Fibroblast of pulmonary artery (primary cell): ENCODE results near the gene RPN2.
A peak's percentile ranks its signal among the peaks of the same experiment; 100 is the strongest.

Source experiments
- DNase-seq: peaks from one replicate; pipeline ENCODE4 v3.0.0-alpha.2; 2010; ENCODE audit warnings: low read depth
- H3K4me3 ChIP-seq: replicated peaks from 2 replicates; pipeline ENCODE4 v1.5.1; 2011; ENCODE audit warnings: low read depth, mild to moderate bottlenecking, control low read depth, low read length, moderate library complexity
- TF ChIP-seq, protein P1 (sequence below): IDR thresholded peaks from 2 replicates; pipeline ENCODE4 v1.5.1; 2011; ENCODE audit warnings: mild to moderate bottlenecking, control low read depth, low read length, inconsistent platforms; ENCODE audit errors: missing control alignments

Gene RPN2

DNA sequence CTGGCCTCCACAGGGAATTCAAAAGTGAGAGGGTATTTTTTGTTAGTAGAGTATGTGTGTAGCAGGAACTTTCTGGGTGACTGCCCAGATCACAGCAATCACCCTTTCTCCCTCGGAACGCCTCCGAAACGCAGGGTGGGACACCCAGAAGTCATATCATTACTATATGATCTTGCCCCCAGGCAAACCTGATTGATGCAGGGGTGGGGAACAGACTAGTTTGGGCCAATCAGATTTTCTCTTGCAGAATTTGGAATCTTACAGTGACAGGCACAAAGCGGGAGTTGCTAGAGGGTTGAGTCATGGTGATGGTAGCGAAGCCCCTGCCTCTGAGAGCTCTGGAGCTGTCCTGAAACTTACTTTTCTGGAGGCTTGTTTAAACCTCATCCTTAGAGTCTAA is 16.5 kb upstream of the RPN2 start:
- no peak for DNase-seq
- H3K4me3 ChIP-seq = no peak overlapping the region

DNA sequence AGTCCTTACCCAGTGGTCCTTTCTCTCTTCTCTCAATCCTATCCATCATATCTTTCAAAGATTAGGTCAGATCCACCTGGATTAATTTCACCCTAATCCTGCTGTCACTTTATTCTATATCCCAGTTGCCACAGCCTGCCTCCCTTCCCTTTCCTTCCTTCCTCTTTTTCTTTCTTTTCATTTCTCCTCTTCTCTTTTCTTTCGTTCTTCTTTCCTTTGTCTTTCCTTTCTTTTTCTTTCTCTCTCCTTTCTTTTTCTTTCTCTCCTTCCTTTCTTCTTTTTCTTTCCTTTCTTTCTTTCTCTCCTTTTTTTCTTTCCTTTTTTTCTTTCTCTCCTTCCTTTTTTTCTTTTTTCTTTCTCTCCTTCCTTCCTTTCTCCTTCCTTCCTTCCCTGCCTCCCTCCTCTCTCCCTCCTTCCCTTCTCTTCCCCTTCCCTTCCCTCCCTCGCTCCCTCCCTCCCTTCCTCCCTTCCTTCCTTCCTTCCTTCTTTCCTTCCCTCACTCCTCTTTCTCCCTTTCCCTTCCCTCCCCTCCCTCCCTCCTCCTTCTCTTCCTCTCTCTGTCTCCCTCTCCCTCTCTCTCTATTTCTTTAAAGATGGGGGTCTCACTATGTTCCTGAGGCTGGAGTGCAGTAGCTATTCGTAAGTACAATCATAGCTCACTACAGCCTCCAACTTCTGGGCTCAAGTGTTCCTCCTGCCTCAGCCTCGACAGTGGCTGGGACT is 15.1 kb upstream of the RPN2 start:
- no peak for DNase-seq
- TF ChIP-seq, protein P1, sequence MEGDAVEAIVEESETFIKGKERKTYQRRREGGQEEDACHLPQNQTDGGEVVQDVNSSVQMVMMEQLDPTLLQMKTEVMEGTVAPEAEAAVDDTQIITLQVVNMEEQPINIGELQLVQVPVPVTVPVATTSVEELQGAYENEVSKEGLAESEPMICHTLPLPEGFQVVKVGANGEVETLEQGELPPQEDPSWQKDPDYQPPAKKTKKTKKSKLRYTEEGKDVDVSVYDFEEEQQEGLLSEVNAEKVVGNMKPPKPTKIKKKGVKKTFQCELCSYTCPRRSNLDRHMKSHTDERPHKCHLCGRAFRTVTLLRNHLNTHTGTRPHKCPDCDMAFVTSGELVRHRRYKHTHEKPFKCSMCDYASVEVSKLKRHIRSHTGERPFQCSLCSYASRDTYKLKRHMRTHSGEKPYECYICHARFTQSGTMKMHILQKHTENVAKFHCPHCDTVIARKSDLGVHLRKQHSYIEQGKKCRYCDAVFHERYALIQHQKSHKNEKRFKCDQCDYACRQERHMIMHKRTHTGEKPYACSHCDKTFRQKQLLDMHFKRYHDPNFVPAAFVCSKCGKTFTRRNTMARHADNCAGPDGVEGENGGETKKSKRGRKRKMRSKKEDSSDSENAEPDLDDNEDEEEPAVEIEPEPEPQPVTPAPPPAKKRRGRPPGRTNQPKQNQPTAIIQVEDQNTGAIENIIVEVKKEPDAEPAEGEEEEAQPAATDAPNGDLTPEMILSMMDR = no peak
- H3K4me3 ChIP-seq = no peak overlapping the region

More for the DNA sequence above, 16.5 kb upstream of the RPN2 start:
- TF ChIP-seq, protein P1 = no peak

DNA sequence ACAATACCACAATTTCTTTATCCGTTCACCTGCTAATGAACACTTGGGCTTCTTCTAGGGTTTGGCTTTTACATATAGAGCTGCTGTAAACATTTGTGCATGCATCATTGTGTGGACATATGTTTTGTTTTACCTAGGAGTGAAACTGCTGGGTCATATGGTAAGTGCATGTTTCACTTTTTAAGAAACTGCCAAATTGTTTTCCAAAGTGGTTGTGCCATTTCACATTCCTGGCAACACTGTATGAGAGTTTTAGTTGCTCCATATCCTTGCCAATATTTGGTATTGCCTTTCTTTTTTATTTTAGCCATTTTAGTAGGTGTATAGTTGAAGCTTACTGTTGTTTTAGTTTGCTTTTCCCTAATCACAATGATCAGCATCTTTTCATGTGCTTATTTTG is 14.1 kb upstream of the RPN2 start:
- no peak overlapping the region for H3K4me3 ChIP-seq
- DNase-seq = no peak
- TF ChIP-seq, protein P1 = no peak

DNA sequence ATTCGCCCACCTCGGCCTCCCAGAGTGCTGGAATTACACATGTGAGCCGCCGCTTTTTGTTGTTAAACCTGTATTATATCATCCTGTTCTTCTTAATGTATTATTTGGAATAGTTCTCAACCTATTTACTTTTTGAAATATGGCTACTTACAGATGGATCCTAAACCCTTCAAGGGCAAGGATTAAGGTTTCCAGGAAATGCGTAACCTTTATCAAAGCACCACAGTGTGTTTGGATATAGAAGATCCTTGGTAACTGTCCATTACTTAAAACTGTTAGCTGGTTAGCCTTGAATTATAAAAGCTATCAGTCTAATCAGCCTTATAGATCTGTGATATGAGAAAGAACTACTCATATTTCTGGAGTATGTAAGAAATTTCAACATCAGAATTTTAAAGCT is 12.3 kb upstream of the RPN2 start:
- TF ChIP-seq, protein P1 = no peak
- no peak for DNase-seq

DNA sequence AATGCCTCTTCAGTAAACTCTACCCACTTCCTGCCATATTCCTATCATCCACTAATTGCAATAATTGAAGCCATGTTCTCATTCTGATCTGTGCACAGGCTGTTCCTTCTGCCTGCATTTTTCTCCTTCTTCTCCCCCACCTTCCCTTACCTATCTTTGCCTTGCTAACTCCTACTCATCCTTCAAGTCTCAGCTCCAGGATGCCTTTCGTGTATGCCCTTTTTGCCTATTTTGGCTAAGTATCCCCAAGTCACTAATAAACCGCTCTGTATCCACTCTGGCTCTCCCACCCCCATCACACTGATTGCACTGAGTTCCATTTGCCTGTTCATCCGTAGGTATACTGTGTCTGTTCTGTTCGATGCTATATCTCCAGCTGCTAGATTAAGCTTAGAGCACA is 6.3 kb upstream of the RPN2 start:
- TF ChIP-seq, protein P1 = no peak
- no peak overlapping the region for H3K4me3 ChIP-seq
- DNase-seq = no peak

More for the DNA sequence above, 12.3 kb upstream of the RPN2 start:
- no peak overlapping the region for H3K4me3 ChIP-seq

DNA sequence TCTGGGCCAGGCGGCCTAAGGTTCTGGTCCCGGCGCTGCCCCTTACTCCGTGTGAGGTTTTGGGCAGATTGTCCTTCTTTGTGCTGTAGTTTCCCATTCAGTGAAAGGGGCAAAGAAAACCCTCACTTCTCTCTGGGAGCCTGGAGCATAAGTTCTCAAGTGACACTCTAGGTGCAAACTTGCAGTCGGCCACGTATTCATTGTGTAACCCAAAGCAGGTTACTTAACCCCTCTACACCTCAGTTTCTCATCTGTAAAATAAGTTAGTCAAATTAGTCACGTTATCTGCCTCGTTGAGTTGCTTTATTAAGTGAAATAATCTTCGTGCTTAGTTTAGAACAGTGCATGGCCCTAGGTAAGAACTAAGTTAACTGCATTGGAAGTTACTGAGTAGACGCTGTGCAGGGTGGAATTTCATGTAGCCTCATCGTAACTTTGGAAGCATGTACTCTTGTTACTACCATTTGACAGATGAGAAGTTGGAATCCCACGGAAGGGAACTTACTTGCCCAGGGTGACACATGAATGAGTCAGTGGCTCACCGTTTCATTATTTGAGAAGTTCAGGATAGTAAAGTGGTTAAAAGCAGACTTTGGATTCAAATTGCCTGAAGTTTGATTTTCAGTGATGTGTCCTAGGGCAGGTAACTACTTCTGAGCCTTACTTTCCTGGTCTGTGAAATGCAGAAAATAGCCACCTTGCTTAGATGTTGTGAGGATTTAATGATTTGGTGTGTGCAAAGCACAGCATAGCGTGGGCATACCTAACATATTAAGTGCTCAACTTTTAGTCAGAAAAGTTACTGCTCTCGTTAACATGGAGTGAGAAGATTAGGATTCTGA is 774 bp downstream of the RPN2 start:
- TF ChIP-seq, protein P1 = no peak
- H3K4me3 ChIP-seq = peak overlapping the region; percentile 94
- peak; percentile 33 for DNase-seq
